SK-N-SH (cell line): ENCODE results near the gene ISY1. TPM values are rescaled to one million over a fixed set of nuclear protein-coding genes. Genes with fewer than 3 reads are reported as not detected.
A peak's percentile ranks its signal among the peaks of the same experiment; 100 is the strongest.
"Not testable (repeated sequence)": the region's sequence is repeated elsewhere in the genome, so short reads cannot be mapped to it uniquely, and the experiment has no call there.

Experiments
- CTCF ChIA-PET: fragments of 300-600, 350-600 bp; formaldehyde crosslinking; extraction: SDS; loops from one replicate; lab custom pipeline; 2021; lab: Yijun Ruan, JAX
- POLR2A ChIA-PET: fragments of 350-600 bp; sonication (Branson Sonifier 250); formaldehyde crosslinking; extraction: SDS; loops from one replicate; lab custom pipeline; 2020; ENCODE audit warnings: antibody characterized with exemption, inconsistent platforms; lab: Yijun Ruan, JAX
- DNase-seq: peaks from one replicate; pipeline ENCODE4 v3.0.0; 2012
- H2AFZ ChIP-seq: fragments of 200-600 bp; sonication (generic); 2 replicates; pipeline ENCODE4 v1.8.1; 2016; ENCODE audit warnings: antibody characterized with exemption, mild to moderate bottlenecking, low read depth
- H3F3A ChIP-seq: fragments of 200-600 bp; sonication (generic); replicated peaks from 2 replicates; pipeline ENCODE3; 2016; ENCODE audit warnings: antibody characterized with exemption, mild to moderate bottlenecking; ENCODE audit not compliant: insufficient read depth
- H3K27ac ChIP-seq, 2 experiments: fragments of 200-500 bp in 1 of 2; fragments of 200-600 bp in 1 of 2; sonication (Bioruptor generic) in 1 of 2; sonication (generic), shearing (Covaris generic) in 1 of 2; 2 replicates each; pipeline versions ENCODE4 v1.5.1 to v1.6.1; 2014 to 2016; ENCODE audit warnings: low read depth in 2 of 2, inconsistent platforms in 1 of 2, low read length in 1 of 2, mild to moderate bottlenecking in 1 of 2, mixed read lengths in 1 of 2
- H3K27me3 ChIP-seq: fragments of 200-600 bp; sonication (generic), shearing (Covaris generic); 2 replicates; pipeline ENCODE4 v1.6.1; 2016; ENCODE audit warnings: mixed run types; ENCODE audit not compliant: insufficient read depth
- H3K36me3 ChIP-seq, 2 experiments: fragments of 200-500 bp in 1 of 2; fragments of 200-600 bp in 1 of 2; sonication (Bioruptor generic) in 1 of 2; sonication (generic) in 1 of 2; replicated peaks in 1 of 2; 2 replicates each; pipeline versions ENCODE3 to v1.5.1; 2014 to 2016; ENCODE audit warnings: low read length in 1 of 2, mild to moderate bottlenecking in 1 of 2; ENCODE audit not compliant: insufficient read depth in 2 of 2, control insufficient read depth in 1 of 2
- H3K4me1 ChIP-seq, 2 experiments: fragments of 200-500 bp in 1 of 2; fragments of 200-600 bp in 1 of 2; sonication (Bioruptor generic) in 1 of 2; sonication (generic), shearing (Covaris generic) in 1 of 2; 2 replicates each; pipeline versions ENCODE4 v1.5.1 to v1.6.1; 2014 to 2016; ENCODE audit warnings: low read depth in 1 of 2, low read length in 1 of 2, mixed run types in 1 of 2; ENCODE audit not compliant: insufficient read depth in 2 of 2, control insufficient read depth in 1 of 2
- H3K4me2 ChIP-seq: fragments of 200-600 bp; sonication (generic), shearing (Covaris generic); 2 replicates; pipeline ENCODE4 v1.6.1; 2017; ENCODE audit warnings: mixed run types
- H3K4me3 ChIP-seq, 2 experiments: fragments of 200-500 bp in 1 of 2; fragments of 200-600 bp in 1 of 2; sonication (Bioruptor generic) in 1 of 2; sonication (generic), shearing (Covaris generic) in 1 of 2; 2 replicates each; pipeline versions ENCODE4 v1.5.1 to v1.8.1; 2014 to 2016; ENCODE audit warnings: low read depth in 2 of 2, inconsistent platforms in 1 of 2, low read length in 1 of 2, mild to moderate bottlenecking in 1 of 2, mixed read lengths in 1 of 2, moderate library complexity in 1 of 2
- H3K79me2 ChIP-seq: fragments of 200-600 bp; sonication (generic); 2 replicates; pipeline ENCODE4 v1.8.1; 2017; ENCODE audit warnings: mild to moderate bottlenecking; ENCODE audit not compliant: insufficient read depth
- H3K9ac ChIP-seq: fragments of 200-600 bp; sonication (generic); 2 replicates; pipeline ENCODE4 v1.6.1; 2017; ENCODE audit warnings: mixed run types
- H3K9me2 ChIP-seq: fragments of 200-600 bp; sonication (generic); 2 replicates; pipeline ENCODE4 v1.6.1; 2017; ENCODE audit warnings: mixed run types
- H3K9me3 ChIP-seq: fragments of 200-600 bp; sonication (generic); 2 replicates; pipeline ENCODE4 v1.6.1; 2017; ENCODE audit warnings: mixed run types, mild to moderate bottlenecking, moderate library complexity
- H4K20me1 ChIP-seq: fragments of 200-600 bp; sonication (generic); 2 replicates; pipeline ENCODE4 v1.6.1; 2017; ENCODE audit warnings: mild to moderate bottlenecking, mixed run types; ENCODE audit not compliant: insufficient read depth
- CHD2 ChIP-seq: fragments of 150-350 bp; IDR thresholded peaks from 2 replicates; pipeline ENCODE4 v1.6.1; 2018; ENCODE audit warnings: low read length; ENCODE audit not compliant: partially characterized antibody
- CTCF ChIP-seq: fragments of 200-600 bp; sonication (generic); IDR thresholded peaks from 2 replicates; pipeline ENCODE4 v1.6.1; 2017; ENCODE audit warnings: antibody characterized with exemption, mild to moderate bottlenecking, moderate library complexity
- EP300 ChIP-seq, 2 experiments: IDR thresholded peaks; 2 replicates each; pipeline versions ENCODE4 v1.4.0 to v1.6.1; 2012; ENCODE audit warnings: borderline replicate concordance in 1 of 2, low read depth in 1 of 2, low read length in 1 of 2
- EZH2phosphoT487 ChIP-seq: fragments of 200-600 bp; sonication (generic); IDR thresholded peaks from 2 replicates; pipeline ENCODE4 v1.6.1; 2017; ENCODE audit warnings: low read depth, mixed run types, mild to moderate bottlenecking, antibody characterized with exemption, moderate library complexity, borderline replicate concordance
- FOXJ3 ChIP-seq: sonication (generic); formaldehyde crosslinking; IDR thresholded peaks from 2 replicates; pipeline ENCODE4 v1.5.1; 2020; ENCODE audit warnings: mild to moderate bottlenecking, missing genetic modification reagents
- GATA2 ChIP-seq: sonication (generic); formaldehyde crosslinking; IDR thresholded peaks from 2 replicates; pipeline ENCODE4 v1.5.0; 2020; ENCODE audit warnings: mild to moderate bottlenecking, missing genetic modification reagents
- JUND ChIP-seq: IDR thresholded peaks from 2 replicates; pipeline ENCODE4 v1.4.0; 2012
- MAX ChIP-seq: IDR thresholded peaks from 2 replicates; pipeline ENCODE4 v1.4.0; 2012; ENCODE audit warnings: low read depth
- MEF2A ChIP-seq: IDR thresholded peaks from 2 replicates; pipeline ENCODE4 v1.4.0; 2012; ENCODE audit warnings: low read depth, borderline replicate concordance
- NRF1 ChIP-seq: IDR thresholded peaks from 2 replicates; pipeline ENCODE4 v1.6.1; 2012; ENCODE audit warnings: low read depth, mild to moderate bottlenecking, low read length
- PBX3 ChIP-seq: IDR thresholded peaks from 2 replicates; pipeline ENCODE4; 2012
- RAD21 ChIP-seq: IDR thresholded peaks from 2 replicates; pipeline ENCODE4 v1.6.1; 2012; ENCODE audit warnings: mild to moderate bottlenecking, low read length
- RCOR1 ChIP-seq: fragments of 150-350 bp; IDR thresholded peaks from 2 replicates; pipeline ENCODE4 v1.6.1; 2017; ENCODE audit warnings: antibody characterized with exemption, low read length
- RXRA ChIP-seq: IDR thresholded peaks from 2 replicates; pipeline ENCODE4 v1.4.0; 2012; ENCODE audit warnings: low read depth, mild to moderate bottlenecking, borderline replicate concordance
- SMC3 ChIP-seq: IDR thresholded peaks from 2 replicates; pipeline ENCODE4 v1.6.1; 2012; ENCODE audit warnings: low read depth, low read length, improper control_type of control experiment
- TAF1 ChIP-seq: IDR thresholded peaks from 2 replicates; pipeline ENCODE4 v1.6.1; 2012; ENCODE audit warnings: low read depth, mild to moderate bottlenecking, low read length, moderate library complexity, borderline replicate concordance
- TCF12 ChIP-seq: IDR thresholded peaks from 2 replicates; pipeline ENCODE4 v1.4.0; 2012
- USF2 ChIP-seq: fragments of 150-350 bp; IDR thresholded peaks from 2 replicates; pipeline ENCODE4 v1.6.1; 2017; ENCODE audit warnings: antibody characterized with exemption, low read length, low read depth, borderline replicate concordance
- YY1 ChIP-seq: IDR thresholded peaks from 2 replicates; pipeline ENCODE4 v1.4.0; 2012; ENCODE audit warnings: low read depth, mild to moderate bottlenecking
- ZBTB33 ChIP-seq: IDR thresholded peaks from 2 replicates; pipeline ENCODE4 v1.4.0; 2012; ENCODE audit warnings: low read depth, borderline replicate concordance
- WGBS: methylation state at CpG from one replicate; pipeline ENCODE4 v1.1.6; 2017; ENCODE audit warnings: low lambda C conversion rate; 5-methylcytosine and 5-hydroxymethylcytosine counted together
- polyA plus RNA-seq, 3 experiments: library from polyadenylated mRNA; depleted of rRNA; stranded (reverse); fragments of >200 nt; gene quantifications; 2 replicates each; pipeline ENCODE4 v1.2.3, GENCODE V29; 2012

The ISY1 gene
- polyA plus RNA-seq, 1 of the 3 experiments (the other 2 are of a cell fraction) = 20.9 TPM

- H3K4me1 ChIP-seq = peaks cover 3 to 4% of the 10 kb centered on the region in 2 experiments; a peak in 3 of 4 replicates
- no peaks in the 10 kb centered on the region for H3K27me3 ChIP-seq
- H3F3A ChIP-seq = peaks cover 13% of the 10 kb centered on the region
- POLR2A ChIA-PET = no interaction called here
- H3K9ac ChIP-seq = no peak overlapping the region
- peaks cover 0 to 3% of the 10 kb centered on the region in 2 experiments for H3K36me3 ChIP-seq
- WGBS = 88% methylated on average over 3 of the region's 3 CpGs
- H3K4me2 ChIP-seq = 0 out of 2 replicates have a peak overlapping the region, but pooled peaks have one; percentile 90
- no peaks in the 10 kb centered on the region for H3K9me3 ChIP-seq
- H4K20me1 ChIP-seq = peaks cover 22% of the 10 kb centered on the region
- H3K27ac ChIP-seq = no peak overlapping the region
- no peak overlapping the region for H2AFZ ChIP-seq
- H3K4me3 ChIP-seq = no peak overlapping the region
- H3K9me2 ChIP-seq = no peaks in the 10 kb centered on the region
- no peak for DNase-seq
- CTCF ChIA-PET = interaction anchor here (0.9 to 2.4 kb wide), 4 partner anchors 18 to 215 kb away, joined by 3 to 14 read pairs (median 3); a partner anchor contains a TSS
- peaks cover 55% of the 10 kb centered on the region for H3K79me2 ChIP-seq
- TF ChIP-seq SMC3 (no peak), EP300 (IDR thresholded peaks at IDR 0.05; ENCODE audit: borderline replicate concordance in 1 of 2, low read depth in 1 of 2, low read length in 1 of 2) (no peak), ZBTB33 (no peak), MEF2A (no peak), USF2 (no peak), NRF1 (no peak), FOXJ3 (CRISPR knock-in tag) (no peak), PBX3 (no peak), JUND (no peak), TCF12 (no peak), CTCF (no peak), RXRA (no peak), EZH2phosphoT487 (no peak), CHD2 (no peak), GATA2 (CRISPR knock-in tag) (no peak), RAD21 (no peak), RCOR1 (no peak), TAF1 (no peak), MAX (no peak), YY1 (no peak)
Measured at GRCh38 chr3:129185783-129186182, 24.9 kb upstream of the ISY1 start.

GRCh38 chr3:129184784-129185542 is 24.1 kb upstream of the ISY1 start:
- DNase-seq, H2AFZ ChIP-seq, H3K27me3 ChIP-seq, H3K9me2 ChIP-seq, POLR2A ChIA-PET, H3K36me3 ChIP-seq, H3K9me3 ChIP-seq: not testable (repeated sequence)
- Histone ChIP-seq H3K27ac (peak overlapping the region in 1 of 2 experiments; percentile 89; a peak in 3 of 4 replicates), H3K79me2 (peaks cover 64% of the 10 kb centered on the region), H3F3A (peaks cover 13% of the 10 kb centered on the region), H3K4me2 (peak overlapping the region; percentile 90), H3K9ac (peak overlapping the region; percentile 98), H4K20me1 (peaks cover 30% of the 10 kb centered on the region), H3K4me3 (peak overlapping the region; percentile 83 to 87), H3K4me1 (peaks cover 6 to 12% of the 10 kb centered on the region in 2 experiments; a peak in 3 of 4 replicates)
- CTCF ChIA-PET = interaction anchor here (1.0 to 2.4 kb wide), 3 partner anchors 18 to 215 kb away, joined by 3 to 14 read pairs (median 3); no protein-coding TSS in a partner anchor
- WGBS = 83% methylated on average over 20 of the region's 20 CpGs
